Lower lobe of right lung (tissue), 2 donors: Measurements from ENCODE around the gene TMEM39A. TPM values are rescaled to one million over a fixed set of nuclear protein-coding genes. Genes with fewer than 3 reads are reported as not detected.

Experiments used
- ATAC-seq, 2 donors: fragments of 200-7000 bp; cut with Tn5 transposase; one replicate each; pipeline ENCODE4 v1.9.1; 2020 to 2022; ENCODE audit warnings: mild to moderate bottlenecking in 2 of 2, moderate library complexity in 2 of 2
- DNase-seq: peaks from one replicate; pipeline ENCODE4 v3.0.0-alpha.2; 2020
- H3K27ac ChIP-seq: fragments of 200-600 bp; one replicate; pipeline ENCODE4 v1.8.0; 2022
- H3K27me3 ChIP-seq: fragments of 200-600 bp; one replicate; pipeline ENCODE4 v1.8.0; 2022; ENCODE audit warnings: low read depth
- H3K36me3 ChIP-seq: fragments of 200-600 bp; one replicate; pipeline ENCODE4 v1.8.0; 2022; ENCODE audit warnings: mild to moderate bottlenecking
- H3K4me1 ChIP-seq: fragments of 200-600 bp; one replicate; pipeline ENCODE4 v1.8.0; 2022
- H3K4me3 ChIP-seq: fragments of 200-600 bp; one replicate; pipeline ENCODE4 v1.8.0; 2022; ENCODE audit warnings: mild to moderate bottlenecking
- H3K9me3 ChIP-seq: fragments of 200-600 bp; one replicate; pipeline ENCODE4 v1.8.0; 2022
- intact Hi-C: fragments of 100-400 bp; cut with DNase I; formaldehyde crosslinking; loops from one replicate; pipeline ENCODE4 v1.11.0; 2022
- total RNA-seq: library from RNA; stranded (reverse); fragmentation: NEBNext Ultra II Directional; extraction: Animal tissue kit (Norgen Biotek cat#: 25700); gene quantifications from one replicate; pipeline ENCODE4 v1.2.1, GENCODE V29; 2021
- TF ChIP-seq, protein P1 (sequence below): fragments of 200-600 bp; IDR thresholded peaks from one replicate; pipeline ENCODE4 v1.8.0; 2022; ENCODE audit warnings: antibody characterized with exemption, mild to moderate bottlenecking
- donor health status: DM: no; HTN: yes; CAD: no; lungs with severe emphysema.

TMEM39A gene
- total RNA-seq, 1 donor from 2014 or later = 37.9 TPM

- no peak overlapping the region for H3K4me3 ChIP-seq
- intact Hi-C loops = no loop called here
- no peaks in the 10 kb centered on the region for H3K27me3 ChIP-seq
- H3K27ac ChIP-seq = no peak overlapping the region
- ATAC-seq (no peak), DNase-seq (no peak)
- no peaks in the 10 kb centered on the region for H3K4me1 ChIP-seq
- TF ChIP-seq, protein P1, sequence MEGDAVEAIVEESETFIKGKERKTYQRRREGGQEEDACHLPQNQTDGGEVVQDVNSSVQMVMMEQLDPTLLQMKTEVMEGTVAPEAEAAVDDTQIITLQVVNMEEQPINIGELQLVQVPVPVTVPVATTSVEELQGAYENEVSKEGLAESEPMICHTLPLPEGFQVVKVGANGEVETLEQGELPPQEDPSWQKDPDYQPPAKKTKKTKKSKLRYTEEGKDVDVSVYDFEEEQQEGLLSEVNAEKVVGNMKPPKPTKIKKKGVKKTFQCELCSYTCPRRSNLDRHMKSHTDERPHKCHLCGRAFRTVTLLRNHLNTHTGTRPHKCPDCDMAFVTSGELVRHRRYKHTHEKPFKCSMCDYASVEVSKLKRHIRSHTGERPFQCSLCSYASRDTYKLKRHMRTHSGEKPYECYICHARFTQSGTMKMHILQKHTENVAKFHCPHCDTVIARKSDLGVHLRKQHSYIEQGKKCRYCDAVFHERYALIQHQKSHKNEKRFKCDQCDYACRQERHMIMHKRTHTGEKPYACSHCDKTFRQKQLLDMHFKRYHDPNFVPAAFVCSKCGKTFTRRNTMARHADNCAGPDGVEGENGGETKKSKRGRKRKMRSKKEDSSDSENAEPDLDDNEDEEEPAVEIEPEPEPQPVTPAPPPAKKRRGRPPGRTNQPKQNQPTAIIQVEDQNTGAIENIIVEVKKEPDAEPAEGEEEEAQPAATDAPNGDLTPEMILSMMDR = no peak
- peaks cover 95% of the 10 kb centered on the region for H3K36me3 ChIP-seq
- no peaks in the 10 kb centered on the region for H3K9me3 ChIP-seq
These were observed 62.3 kb downstream of the TMEM39A start for GRCh38 chr3:119401069-119401468.

- ATAC-seq = no peak
- Histone ChIP-seq H3K9me3 (no peaks in the 10 kb centered on the region), H3K27me3 (no peaks in the 10 kb centered on the region), H3K27ac (no peak overlapping the region), H3K4me1 (no peaks in the 10 kb centered on the region), H3K36me3 (peaks cover 96% of the 10 kb centered on the region), H3K4me3 (no peak overlapping the region)
- intact Hi-C loops = no loop called here
- DNase-seq = no peak
- TF ChIP-seq, protein P1 = no peak
These were observed 62.9 kb downstream of the TMEM39A start for GRCh38 chr3:119400466-119400865.

DNA sequence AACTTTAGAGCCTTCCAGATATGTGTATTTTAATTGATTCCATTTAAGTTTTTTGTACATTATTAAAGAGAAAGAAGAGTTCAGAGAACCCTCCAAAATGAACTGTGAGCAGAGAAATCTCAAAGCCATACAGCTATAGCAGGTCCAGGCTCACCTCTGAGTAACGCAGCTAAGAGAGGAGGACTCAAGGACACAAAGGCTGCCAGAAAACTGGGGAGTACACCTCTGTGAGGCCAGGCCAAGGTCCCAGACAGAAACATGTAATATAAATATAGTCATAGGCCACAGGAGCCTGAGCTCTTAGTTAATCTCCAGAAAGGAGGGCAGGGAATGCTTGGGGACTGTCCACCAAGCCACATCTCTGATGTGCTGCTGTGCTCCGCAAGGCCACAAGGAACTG is 66.5 kb downstream of the TMEM39A start:
- H3K4me1 ChIP-seq = no peaks in the 10 kb centered on the region
- no peak overlapping the region for H3K27ac ChIP-seq
- DNase-seq = no peak
- intact Hi-C loops = no loop called here
- peaks cover 94% of the 10 kb centered on the region for H3K36me3 ChIP-seq
- no peaks in the 10 kb centered on the region for H3K9me3 ChIP-seq
- H3K4me3 ChIP-seq = no peak overlapping the region
- TF ChIP-seq, protein P1 = no peak
- H3K27me3 ChIP-seq = no peaks in the 10 kb centered on the region
- ATAC-seq = no peak

DNA sequence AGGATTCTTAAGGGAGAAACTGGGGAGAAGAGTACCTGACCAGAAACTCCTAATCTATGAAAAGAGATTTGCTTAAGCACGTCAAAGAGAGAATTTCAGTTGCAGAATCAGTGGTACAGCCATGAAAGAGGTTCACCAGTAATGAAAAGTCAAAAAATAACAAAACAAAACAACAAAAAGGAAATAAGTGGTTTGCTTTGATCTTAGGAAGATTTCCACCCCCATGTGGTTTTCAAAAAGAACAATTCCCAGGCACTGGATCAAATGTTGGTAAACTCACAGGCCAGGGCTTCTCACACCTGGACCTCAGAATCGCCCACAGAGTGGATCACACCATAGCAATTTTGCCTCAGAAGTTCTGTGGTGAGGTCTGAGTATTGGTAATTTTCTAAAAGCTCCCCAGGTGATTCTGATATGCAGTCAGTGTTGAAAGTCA is 67.5 kb downstream of the TMEM39A start:
- no peaks in the 10 kb centered on the region for H3K9me3 ChIP-seq
- TF ChIP-seq, protein P1 = no peak
- no peaks in the 10 kb centered on the region for H3K27me3 ChIP-seq
- H3K4me3 ChIP-seq = no peak overlapping the region
- intact Hi-C loops = no loop called here
- no peak for DNase-seq
- ATAC-seq = no peak
- H3K4me1 ChIP-seq = no peaks in the 10 kb centered on the region
- peaks cover 94% of the 10 kb centered on the region for H3K36me3 ChIP-seq
- H3K27ac ChIP-seq = no peak overlapping the region

- intact Hi-C loops = no loop called here
- DNase-seq (no peak), ATAC-seq (no peak)
- TF ChIP-seq, protein P1 = peak; percentile 7
- Histone ChIP-seq H3K4me3 (no peak overlapping the region), H3K9me3 (no peaks in the 10 kb centered on the region), H3K27ac (no peak overlapping the region), H3K27me3 (no peaks in the 10 kb centered on the region), H3K4me1 (no peaks in the 10 kb centered on the region), H3K36me3 (peaks cover 95% of the 10 kb centered on the region)
These were observed 74.8 kb downstream of the TMEM39A start for GRCh38 chr3:119388577-119388976.

- Histone ChIP-seq H3K36me3 (peaks cover 91% of the 10 kb centered on the region), H3K4me3 (no peak overlapping the region), H3K27ac (no peak overlapping the region), H3K27me3 (no peaks in the 10 kb centered on the region), H3K4me1 (no peaks in the 10 kb centered on the region), H3K9me3 (no peaks in the 10 kb centered on the region)
- intact Hi-C loops = no loop called here
- DNase-seq (no peak), ATAC-seq (no peak)
- TF ChIP-seq, protein P1 = no peak
These were observed 81.3 kb downstream of the TMEM39A start for GRCh38 chr3:119382134-119382533.
